Activated T-helper 17 cell treated with anti-CD3 and anti-CD28 coated beads, Interleukin-2, amount 50 U/mL, for 72 hours (primary cell): ENCODE results near the gene VPS13D. TPM values are rescaled to one million over a fixed set of nuclear protein-coding genes. Genes with fewer than 3 reads are reported as not detected.

Experiments used
- ATAC-seq: fragments of 150-1000 bp; cut with Tn5 transposase; replicated peaks from 2 replicates; pipeline ENCODE4 v1.10.0; 2021; ENCODE audit warnings: mild to moderate bottlenecking, moderate library complexity
- H3K27ac Mint-ChIP-seq: one replicate; pipeline ENCODE4 v1.8.0; 2022; ENCODE audit warnings: mixed read lengths
- H3K27me3 Mint-ChIP-seq: one replicate; pipeline ENCODE4 v1.8.0; 2022; ENCODE audit warnings: mixed read lengths
- H3K36me3 Mint-ChIP-seq: one replicate; pipeline ENCODE4 v1.8.0; 2022; ENCODE audit warnings: low read depth, mild to moderate bottlenecking, mixed read lengths
- H3K4me1 Mint-ChIP-seq: one replicate; pipeline ENCODE4 v1.8.0; 2022; ENCODE audit warnings: mixed read lengths
- H3K4me3 Mint-ChIP-seq: one replicate; pipeline ENCODE4 v1.8.0; 2022; ENCODE audit warnings: mild to moderate bottlenecking, mixed read lengths
- H3K9me3 Mint-ChIP-seq: one replicate; pipeline ENCODE4 v1.8.0; 2022; ENCODE audit warnings: mixed read lengths
- total RNA-seq, 2 donors: library from RNA; stranded (reverse); gene quantifications; one replicate each; pipeline ENCODE4 v1.2.3, GENCODE V29; 2022

The VPS13D gene
- total RNA-seq, 2 donors from 2014 or later = 30.4 to 35.6 TPM

GRCh38 chr1:12407050-12407961 lies 177.5 kb downstream of the VPS13D start:
- Mint-ChIP-seq H3K4me3 (no peak overlapping the region), H3K36me3 (peaks cover 73% of the 10 kb centered on the region), H3K27ac (no peak overlapping the region), H3K4me1 (peaks cover 7% of the 10 kb centered on the region), H3K9me3 (no peaks in the 10 kb centered on the region), H3K27me3 (no peaks in the 10 kb centered on the region)
- peak; percentile 93 for ATAC-seq

GRCh38 chr1:12407962-12408454 lies 178.2 kb downstream of the VPS13D start:
- Mint-ChIP-seq H3K4me3 (no peak overlapping the region), H3K9me3 (no peaks in the 10 kb centered on the region)

GRCh38 chr1:12408662-12409061 lies 178.8 kb downstream of the VPS13D start:
- Mint-ChIP-seq H3K36me3 (peaks cover 67% of the 10 kb centered on the region), H3K4me1 (peaks cover 7% of the 10 kb centered on the region), H3K9me3 (no peaks in the 10 kb centered on the region), H3K27ac (no peak overlapping the region), H3K27me3 (no peaks in the 10 kb centered on the region), H3K4me3 (no peak overlapping the region)
- no peak for ATAC-seq

More at GRCh38 chr1:12407962-12408454, 178.2 kb downstream of the VPS13D start:
- Mint-ChIP-seq H3K27me3 (no peaks in the 10 kb centered on the region), H3K4me1 (peaks cover 7% of the 10 kb centered on the region), H3K27ac (no peak overlapping the region), H3K36me3 (peaks cover 73% of the 10 kb centered on the region)
- ATAC-seq = no peak

- peaks cover 57% of the 10 kb centered on the region for H3K36me3 Mint-ChIP-seq
- no peak overlapping the region for H3K27ac Mint-ChIP-seq
- H3K27me3 Mint-ChIP-seq = no peaks in the 10 kb centered on the region
- no peak for ATAC-seq
- no peak overlapping the region for H3K4me3 Mint-ChIP-seq
- no peaks in the 10 kb centered on the region for H3K9me3 Mint-ChIP-seq
- peaks cover 12% of the 10 kb centered on the region for H3K4me1 Mint-ChIP-seq
Observed at GRCh38 chr1:12409681-12410080, 179.9 kb downstream of the VPS13D start.

GRCh38 chr1:12410351-12410750 lies 180.5 kb downstream of the VPS13D start:
- H3K9me3 Mint-ChIP-seq = no peaks in the 10 kb centered on the region
- no peak overlapping the region for H3K4me3 Mint-ChIP-seq
- H3K27me3 Mint-ChIP-seq = no peaks in the 10 kb centered on the region
- H3K27ac Mint-ChIP-seq = no peak overlapping the region
- H3K36me3 Mint-ChIP-seq = peaks cover 56% of the 10 kb centered on the region
- no peak for ATAC-seq
- peaks cover 18% of the 10 kb centered on the region for H3K4me1 Mint-ChIP-seq

- no peak overlapping the region for H3K27ac Mint-ChIP-seq
- peaks cover 21% of the 10 kb centered on the region for H3K4me1 Mint-ChIP-seq
- no peak overlapping the region for H3K4me3 Mint-ChIP-seq
- peaks cover 59% of the 10 kb centered on the region for H3K36me3 Mint-ChIP-seq
- no peaks in the 10 kb centered on the region for H3K9me3 Mint-ChIP-seq
- no peak for ATAC-seq
- no peaks in the 10 kb centered on the region for H3K27me3 Mint-ChIP-seq
Observed at GRCh38 chr1:12411098-12411497, 181.3 kb downstream of the VPS13D start.

- Mint-ChIP-seq H3K4me1 (peaks cover 22% of the 10 kb centered on the region), H3K9me3 (no peaks in the 10 kb centered on the region), H3K27ac (no peak overlapping the region), H3K27me3 (no peaks in the 10 kb centered on the region), H3K36me3 (peaks cover 66% of the 10 kb centered on the region), H3K4me3 (no peak overlapping the region)
- ATAC-seq = no peak
Observed at GRCh38 chr1:12411747-12412146, 181.9 kb downstream of the VPS13D start.

GRCh38 chr1:12412439-12412838 lies 182.6 kb downstream of the VPS13D start:
- no peak for ATAC-seq
- peak overlapping the region; percentile 47 for H3K27ac Mint-ChIP-seq
- H3K4me3 Mint-ChIP-seq = no peak overlapping the region
- peaks cover 23% of the 10 kb centered on the region for H3K4me1 Mint-ChIP-seq
- H3K9me3 Mint-ChIP-seq = no peaks in the 10 kb centered on the region
- peaks cover 73% of the 10 kb centered on the region for H3K36me3 Mint-ChIP-seq
- no peaks in the 10 kb centered on the region for H3K27me3 Mint-ChIP-seq

- no peaks in the 10 kb centered on the region for H3K27me3 Mint-ChIP-seq
Observed at GRCh38 chr1:12413664-12414410, 184.0 kb downstream of the VPS13D start.

GRCh38 chr1:12414444-12415018 lies 184.7 kb downstream of the VPS13D start:
- Mint-ChIP-seq H3K4me3 (peak overlapping the region; percentile 61), H3K9me3 (no peaks in the 10 kb centered on the region), H3K36me3 (peaks cover 73% of the 10 kb centered on the region), H3K27ac (peak overlapping the region; percentile 91), H3K4me1 (peaks cover 24% of the 10 kb centered on the region), H3K27me3 (no peaks in the 10 kb centered on the region)
- ATAC-seq = peak; percentile 78

More at GRCh38 chr1:12413664-12414410, 184.0 kb downstream of the VPS13D start:
- H3K9me3 Mint-ChIP-seq = no peaks in the 10 kb centered on the region
- H3K36me3 Mint-ChIP-seq = peaks cover 77% of the 10 kb centered on the region
- peaks cover 24% of the 10 kb centered on the region for H3K4me1 Mint-ChIP-seq
- H3K4me3 Mint-ChIP-seq = peak overlapping the region; percentile 61
- peak overlapping the region; percentile 91 for H3K27ac Mint-ChIP-seq
- no peak for ATAC-seq

- Mint-ChIP-seq H3K4me1 (peaks cover 24% of the 10 kb centered on the region), H3K27me3 (no peaks in the 10 kb centered on the region), H3K9me3 (no peaks in the 10 kb centered on the region), H3K4me3 (peak overlapping the region; percentile 61), H3K27ac (peak overlapping the region; percentile 91), H3K36me3 (peaks cover 67% of the 10 kb centered on the region)
- peak; percentile 78 for ATAC-seq
Observed at GRCh38 chr1:12415038-12415466, 185.2 kb downstream of the VPS13D start.

- H3K27me3 Mint-ChIP-seq = no peaks in the 10 kb centered on the region
- peaks cover 24% of the 10 kb centered on the region for H3K4me1 Mint-ChIP-seq
- peak overlapping the region; percentile 2 for H3K4me3 Mint-ChIP-seq
- no peak for ATAC-seq
- H3K27ac Mint-ChIP-seq = peak overlapping the region; percentile 91
- peaks cover 59% of the 10 kb centered on the region for H3K36me3 Mint-ChIP-seq
- H3K9me3 Mint-ChIP-seq = no peaks in the 10 kb centered on the region
Observed at GRCh38 chr1:12416101-12416500, 186.3 kb downstream of the VPS13D start.

GRCh38 chr1:12416744-12417143 lies 186.9 kb downstream of the VPS13D start:
- H3K27me3 Mint-ChIP-seq = no peaks in the 10 kb centered on the region
- ATAC-seq = no peak
- peaks cover 24% of the 10 kb centered on the region for H3K4me1 Mint-ChIP-seq
- H3K27ac Mint-ChIP-seq = peak overlapping the region; percentile 24
- H3K4me3 Mint-ChIP-seq = no peak overlapping the region
- peaks cover 54% of the 10 kb centered on the region for H3K36me3 Mint-ChIP-seq
- H3K9me3 Mint-ChIP-seq = no peaks in the 10 kb centered on the region

GRCh38 chr1:12417389-12417788 lies 187.6 kb downstream of the VPS13D start:
- Mint-ChIP-seq H3K27me3 (no peaks in the 10 kb centered on the region), H3K4me1 (peaks cover 24% of the 10 kb centered on the region), H3K36me3 (peaks cover 47% of the 10 kb centered on the region), H3K27ac (peak overlapping the region; percentile 24), H3K4me3 (no peak overlapping the region), H3K9me3 (no peaks in the 10 kb centered on the region)
- no peak for ATAC-seq
